ENCODE measurements around the gene AK2.
A peak's percentile ranks its signal among the peaks of the same experiment; 100 is the strongest.

Gene AK2

GRCh38 chr1:32984090-32984454 lies 52.6 kb downstream of the AK2 start:
- no peak for DNase-seq (ENCODE audit: low spot score)
- no peak overlapping the region for H3K14ac ChIP-seq (ENCODE audit: low read length)
- no peak overlapping the region for H3K27ac ChIP-seq (replicated peaks; ENCODE audit: low read length)
- H3K18ac ChIP-seq (ENCODE audit: low read length), result no peak overlapping the region
- no peak overlapping the region for H3K4me3 ChIP-seq (ENCODE audit: low read length in 2 of 2)
- no peaks in the 10 kb centered on the region for H3K36me3 ChIP-seq (replicated peaks in 1 of 2; ENCODE audit: control insufficient read depth in 2 of 2, insufficient read depth in 2 of 2, low read length in 2 of 2)
- H2BK12ac ChIP-seq (ENCODE audit: low read length), result no peak overlapping the region
- H2BK15ac ChIP-seq (ENCODE audit: low read length), result no peak overlapping the region
- no peak overlapping the region for H4K8ac ChIP-seq (ENCODE audit: low read depth, low read length)
- H3K4me1 ChIP-seq (ENCODE audit: control insufficient read depth in 2 of 2, insufficient read depth in 1 of 2, low read depth in 1 of 2, low read length in 2 of 2), result peaks cover 3 to 12% of the 10 kb centered on the region in 2 donors
- H3K4ac ChIP-seq (ENCODE audit: low read length), result no peak overlapping the region
- no peak overlapping the region for H4K91ac ChIP-seq (ENCODE audit: low read depth, low read length, poor library complexity)
- H3K9me3 ChIP-seq (replicated peaks in 1 of 2; ENCODE audit: control insufficient read depth in 2 of 2, insufficient read depth in 1 of 2, low read depth in 1 of 2, low read length in 2 of 2), result no peaks in the 10 kb centered on the region
- no peaks in the 10 kb centered on the region for H3K79me1 ChIP-seq (ENCODE audit: low read depth, low read length)
- no peak overlapping the region for H2BK120ac ChIP-seq (ENCODE audit: low read depth, low read length)
- peaks cover 0 to 19% (median 0%) of the 10 kb centered on the region in 3 experiments for H3K27me3 ChIP-seq (ENCODE audit: control insufficient read depth in 3 of 3, insufficient read depth in 3 of 3, low read depth in 1 of 3, low read length in 3 of 3)
- H2AFZ ChIP-seq (ENCODE audit: low read length), result no peak overlapping the region
- no CpG with 5 or more reads among the region's 4 CpGs for WGBS, 2 donors (ENCODE audit: extremely low coverage in 2 of 2, insufficient read length in 2 of 2, insufficient replicate concordance in 1 of 2)
- no peak overlapping the region for H3K4me2 ChIP-seq (ENCODE audit: insufficient read depth, low read length, poor library complexity, severe bottlenecking)
- H3K9ac ChIP-seq (ENCODE audit: low read depth, low read length, poor library complexity), result no peak overlapping the region
- no peak overlapping the region for H2BK5ac ChIP-seq (ENCODE audit: low read length)
- no peak overlapping the region for H3K23ac ChIP-seq (ENCODE audit: low read depth, low read length, poor library complexity)
- no peak overlapping the region for H2AK5ac ChIP-seq (ENCODE audit: low read depth, low read length)

- Histone ChIP-seq H2AFZ (ENCODE audit: low read length) (no peak overlapping the region), H3K14ac (ENCODE audit: low read length) (no peak overlapping the region), H3K4me2 (ENCODE audit: insufficient read depth, low read length, poor library complexity, severe bottlenecking) (no peak overlapping the region), H3K36me3 (replicated peaks in 1 of 2; ENCODE audit: control insufficient read depth in 2 of 2, insufficient read depth in 2 of 2, low read length in 2 of 2) (no peaks in the 10 kb centered on the region), H2BK5ac (ENCODE audit: low read length) (no peak overlapping the region), H3K9ac (ENCODE audit: low read depth, low read length, poor library complexity) (no peak overlapping the region), H4K91ac (ENCODE audit: low read depth, low read length, poor library complexity) (no peak overlapping the region), H4K8ac (ENCODE audit: low read depth, low read length) (no peak overlapping the region), H3K18ac (ENCODE audit: low read length) (peak overlapping the region; percentile 29), H3K79me1 (ENCODE audit: low read depth, low read length) (no peaks in the 10 kb centered on the region), H3K4me1 (ENCODE audit: control insufficient read depth in 2 of 2, insufficient read depth in 1 of 2, low read depth in 1 of 2, low read length in 2 of 2) (peaks cover 3 to 12% of the 10 kb centered on the region in 2 donors), H3K4ac (ENCODE audit: low read length) (no peak overlapping the region), H3K23ac (ENCODE audit: low read depth, low read length, poor library complexity) (no peak overlapping the region), H2BK12ac (ENCODE audit: low read length) (no peak overlapping the region), H3K9me3 (replicated peaks in 1 of 2; ENCODE audit: control insufficient read depth in 2 of 2, insufficient read depth in 1 of 2, low read depth in 1 of 2, low read length in 2 of 2) (no peaks in the 10 kb centered on the region), H2BK120ac (ENCODE audit: low read depth, low read length) (no peak overlapping the region), H3K27me3 (ENCODE audit: control insufficient read depth in 3 of 3, insufficient read depth in 3 of 3, low read depth in 1 of 3, low read length in 3 of 3) (peaks cover 0 to 20% (median 0%) of the 10 kb centered on the region in 3 experiments), H3K27ac (replicated peaks; ENCODE audit: low read length) (no peak overlapping the region), H2BK15ac (ENCODE audit: low read length) (no peak overlapping the region), H3K4me3 (ENCODE audit: low read length in 2 of 2) (no peak overlapping the region), H2AK5ac (ENCODE audit: low read depth, low read length) (no peak overlapping the region)
- WGBS, 2 donors (ENCODE audit: extremely low coverage in 2 of 2, insufficient read length in 2 of 2, insufficient replicate concordance in 1 of 2), result no CpG with 5 or more reads among the region's 3 CpGs
- no peak for DNase-seq (ENCODE audit: low spot score)
Measured at GRCh38 chr1:32983020-32983419, 53.7 kb downstream of the AK2 start.

DNA sequence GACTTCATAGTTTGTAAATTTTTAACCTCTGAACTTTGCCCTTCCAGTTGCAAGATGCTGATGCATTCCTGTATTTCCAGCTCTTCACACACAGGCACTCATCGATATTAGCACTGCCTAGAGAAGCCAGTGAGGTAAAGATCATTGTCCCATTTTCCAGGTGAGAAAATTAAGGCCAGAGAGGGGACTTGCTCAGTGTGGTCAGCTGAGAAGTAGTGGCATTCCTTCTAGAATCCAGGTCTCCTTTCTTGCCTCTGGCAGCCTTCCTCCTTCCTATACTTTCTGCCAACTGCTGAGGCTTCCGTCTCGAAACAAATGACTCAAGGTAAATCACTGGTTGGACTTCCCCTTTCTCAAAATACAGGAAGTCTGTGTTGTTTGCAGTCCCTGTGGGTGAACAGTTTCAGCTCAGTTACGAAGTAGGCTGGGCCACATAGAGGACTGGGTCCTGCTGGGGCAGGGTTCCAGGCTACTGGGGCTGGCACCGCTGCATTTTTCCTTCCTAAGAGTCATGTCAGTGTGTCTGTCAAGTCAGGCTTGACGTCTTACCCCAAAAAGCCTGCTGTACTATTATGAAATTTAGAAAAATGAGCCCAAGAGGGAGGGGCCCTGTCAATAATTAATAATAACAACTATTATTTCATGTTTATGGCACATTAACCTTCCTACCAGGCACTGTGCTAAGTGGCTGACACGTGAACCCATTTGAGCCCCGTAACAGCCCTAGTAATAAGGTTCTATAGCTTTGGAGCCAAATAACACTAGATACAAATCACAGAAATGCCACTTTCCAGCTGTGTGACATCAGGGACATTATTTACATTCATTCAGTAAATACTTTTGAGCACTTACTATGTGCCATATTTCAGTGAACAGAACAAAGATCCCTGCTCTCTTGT lies 55.4 kb downstream of the AK2 start:
- H2BK15ac ChIP-seq (ENCODE audit: low read length), result no peak overlapping the region
- no peaks in the 10 kb centered on the region for H3K9me3 ChIP-seq (replicated peaks in 1 of 2; ENCODE audit: control insufficient read depth in 2 of 2, insufficient read depth in 1 of 2, low read depth in 1 of 2, low read length in 2 of 2)
- H3K4me2 ChIP-seq (ENCODE audit: insufficient read depth, low read length, poor library complexity, severe bottlenecking), result no peak overlapping the region
- H3K36me3 ChIP-seq (replicated peaks in 1 of 2; ENCODE audit: control insufficient read depth in 2 of 2, insufficient read depth in 2 of 2, low read length in 2 of 2), result no peaks in the 10 kb centered on the region
- H4K91ac ChIP-seq (ENCODE audit: low read depth, low read length, poor library complexity), result no peak overlapping the region
- H2AK5ac ChIP-seq (ENCODE audit: low read depth, low read length), result no peak overlapping the region
- no peak overlapping the region for H4K8ac ChIP-seq (ENCODE audit: low read depth, low read length)
- H3K4me1 ChIP-seq (ENCODE audit: control insufficient read depth in 2 of 2, insufficient read depth in 1 of 2, low read depth in 1 of 2, low read length in 2 of 2), result peaks cover 3 to 12% of the 10 kb centered on the region in 2 donors
- no peaks in the 10 kb centered on the region for H3K79me1 ChIP-seq (ENCODE audit: low read depth, low read length)
- no peak for DNase-seq (ENCODE audit: low spot score)
- H3K4me3 ChIP-seq (ENCODE audit: low read length in 2 of 2), result no peak overlapping the region
- no peak overlapping the region for H3K23ac ChIP-seq (ENCODE audit: low read depth, low read length, poor library complexity)
- H3K14ac ChIP-seq (ENCODE audit: low read length), result no peak overlapping the region
- no peak overlapping the region for H2AFZ ChIP-seq (ENCODE audit: low read length)
- WGBS, 2 donors (ENCODE audit: extremely low coverage in 2 of 2, insufficient read length in 2 of 2, insufficient replicate concordance in 1 of 2), result no CpG with 5 or more reads among the region's 8 CpGs
- no peak overlapping the region for H2BK5ac ChIP-seq (ENCODE audit: low read length)
- H3K27me3 ChIP-seq (ENCODE audit: control insufficient read depth in 3 of 3, insufficient read depth in 3 of 3, low read depth in 1 of 3, low read length in 3 of 3), result peaks cover 0 to 27% (median 0%) of the 10 kb centered on the region in 3 experiments
- H3K27ac ChIP-seq (replicated peaks; ENCODE audit: low read length), result no peak overlapping the region
- no peak overlapping the region for H2BK12ac ChIP-seq (ENCODE audit: low read length)
- H3K18ac ChIP-seq (ENCODE audit: low read length), result no peak overlapping the region
- no peak overlapping the region for H2BK120ac ChIP-seq (ENCODE audit: low read depth, low read length)
- H3K9ac ChIP-seq (ENCODE audit: low read depth, low read length, poor library complexity), result no peak overlapping the region
- no peak overlapping the region for H3K4ac ChIP-seq (ENCODE audit: low read length)

DNA sequence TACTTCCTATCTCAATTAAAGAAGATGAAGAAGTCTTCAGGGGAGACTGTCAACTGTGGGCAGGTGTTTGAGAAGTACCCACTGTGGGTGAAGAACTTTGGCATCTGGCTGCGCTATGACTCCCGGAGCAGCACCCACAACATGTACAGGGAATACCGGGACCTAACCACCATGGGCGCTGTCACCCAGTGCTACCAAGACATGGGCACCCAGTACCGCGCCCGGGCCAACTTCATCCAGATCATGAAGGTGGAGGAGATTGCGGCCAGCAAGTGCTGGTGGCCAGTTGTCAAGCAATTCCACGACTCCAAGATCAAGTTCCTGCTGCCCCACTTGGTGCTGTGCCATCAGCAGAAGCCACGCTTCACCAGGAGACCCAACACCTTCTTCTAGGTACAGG lies 56.6 kb downstream of the AK2 start:
- no CpG with 5 or more reads among the region's 10 CpGs for WGBS, 2 donors (ENCODE audit: extremely low coverage in 2 of 2, insufficient read length in 2 of 2, insufficient replicate concordance in 1 of 2)
- H2BK5ac ChIP-seq (ENCODE audit: low read length), result no peak overlapping the region
- peak overlapping the region; percentile 3 for H2AK5ac ChIP-seq (ENCODE audit: low read depth, low read length)
- H3K9me3 ChIP-seq (replicated peaks in 1 of 2; ENCODE audit: control insufficient read depth in 2 of 2, insufficient read depth in 1 of 2, low read depth in 1 of 2, low read length in 2 of 2), result peaks cover 0 to 4% of the 10 kb centered on the region in 2 donors
- H3K27ac ChIP-seq (replicated peaks; ENCODE audit: low read length), result no peak overlapping the region
- H4K8ac ChIP-seq (ENCODE audit: low read depth, low read length), result no peak overlapping the region
- H3K4me2 ChIP-seq (ENCODE audit: insufficient read depth, low read length, poor library complexity, severe bottlenecking), result no peak overlapping the region
- no peak overlapping the region for H3K9ac ChIP-seq (ENCODE audit: low read depth, low read length, poor library complexity)
- H3K23ac ChIP-seq (ENCODE audit: low read depth, low read length, poor library complexity), result no peak overlapping the region
- no peak overlapping the region for H3K4me3 ChIP-seq (ENCODE audit: low read length in 2 of 2)
- no peak overlapping the region for H2BK120ac ChIP-seq (ENCODE audit: low read depth, low read length)
- peaks cover 0 to 20% (median 0%) of the 10 kb centered on the region in 3 experiments for H3K27me3 ChIP-seq (ENCODE audit: control insufficient read depth in 3 of 3, insufficient read depth in 3 of 3, low read depth in 1 of 3, low read length in 3 of 3)
- no peak overlapping the region for H2AFZ ChIP-seq (ENCODE audit: low read length)
- no peak for DNase-seq (ENCODE audit: low spot score)
- no peak overlapping the region for H3K14ac ChIP-seq (ENCODE audit: low read length)
- H4K91ac ChIP-seq (ENCODE audit: low read depth, low read length, poor library complexity), result no peak overlapping the region
- H3K79me1 ChIP-seq (ENCODE audit: low read depth, low read length), result no peaks in the 10 kb centered on the region
- H3K4me1 ChIP-seq (ENCODE audit: control insufficient read depth in 2 of 2, insufficient read depth in 1 of 2, low read depth in 1 of 2, low read length in 2 of 2), result peaks cover 3 to 11% of the 10 kb centered on the region in 2 donors
- no peak overlapping the region for H3K4ac ChIP-seq (ENCODE audit: low read length)
- no peak overlapping the region for H2BK15ac ChIP-seq (ENCODE audit: low read length)
- H2BK12ac ChIP-seq (ENCODE audit: low read length), result no peak overlapping the region
- H3K36me3 ChIP-seq (replicated peaks in 1 of 2; ENCODE audit: control insufficient read depth in 2 of 2, insufficient read depth in 2 of 2, low read length in 2 of 2), result no peaks in the 10 kb centered on the region
- no peak overlapping the region for H3K18ac ChIP-seq (ENCODE audit: low read length)
